GM06990 (cell line): ENCODE results near the gene KIF1B.

Experiments
- DNase-seq: peaks from one replicate; pipeline ENCODE4 v3.0.0-alpha.2; 2011; ENCODE audit not compliant: insufficient read length; ENCODE audit errors: extremely low read depth
- H3K27me3 ChIP-seq: replicated peaks from 2 replicates; pipeline ENCODE4 v1.6.0; 2011; ENCODE audit warnings: low read length; ENCODE audit not compliant: control insufficient read depth, insufficient read depth
- H3K36me3 ChIP-seq: 2 replicates; pipeline ENCODE4 v1.5.1; 2011; ENCODE audit warnings: low read length; ENCODE audit not compliant: control insufficient read depth, insufficient read depth
- H3K4me3 ChIP-seq: replicated peaks from 2 replicates; pipeline ENCODE4 v1.5.1; 2011; ENCODE audit warnings: low read depth, mild to moderate bottlenecking, control low read depth, low read length
- TF ChIP-seq, protein P1 (sequence below): IDR thresholded peaks from 2 replicates; pipeline ENCODE4 v1.5.1; 2011; ENCODE audit warnings: low read length, control low read depth, mild to moderate bottlenecking, inconsistent platforms; ENCODE audit not compliant: insufficient read depth, poor library complexity, severe bottlenecking

Gene KIF1B

DNA sequence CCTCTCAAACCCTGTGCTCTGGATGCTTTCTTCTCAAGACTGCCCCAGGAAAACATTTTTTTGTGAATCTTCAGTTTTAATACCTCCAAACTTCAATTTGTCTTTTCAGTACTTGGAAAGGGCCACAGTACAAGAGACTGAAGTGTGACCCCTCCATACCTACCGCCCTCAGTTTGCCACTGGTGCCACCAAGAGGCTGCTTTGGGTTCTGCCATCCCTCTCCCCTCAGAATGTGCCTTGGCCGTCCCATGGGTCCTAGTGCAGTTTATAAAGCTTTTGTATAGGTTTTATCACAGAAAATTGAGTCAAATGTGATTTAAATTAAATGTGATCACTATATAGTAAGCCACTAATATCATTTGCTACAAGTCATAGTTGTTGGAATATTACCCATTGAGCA is 127.7 kb downstream of the KIF1B start:
- Histone ChIP-seq H3K27me3 (no peaks in the 10 kb centered on the region), H3K36me3 (no peaks in the 10 kb centered on the region; the same call in 1 of the 2 replicates), H3K4me3 (no peak overlapping the region)
- TF ChIP-seq, protein P1, sequence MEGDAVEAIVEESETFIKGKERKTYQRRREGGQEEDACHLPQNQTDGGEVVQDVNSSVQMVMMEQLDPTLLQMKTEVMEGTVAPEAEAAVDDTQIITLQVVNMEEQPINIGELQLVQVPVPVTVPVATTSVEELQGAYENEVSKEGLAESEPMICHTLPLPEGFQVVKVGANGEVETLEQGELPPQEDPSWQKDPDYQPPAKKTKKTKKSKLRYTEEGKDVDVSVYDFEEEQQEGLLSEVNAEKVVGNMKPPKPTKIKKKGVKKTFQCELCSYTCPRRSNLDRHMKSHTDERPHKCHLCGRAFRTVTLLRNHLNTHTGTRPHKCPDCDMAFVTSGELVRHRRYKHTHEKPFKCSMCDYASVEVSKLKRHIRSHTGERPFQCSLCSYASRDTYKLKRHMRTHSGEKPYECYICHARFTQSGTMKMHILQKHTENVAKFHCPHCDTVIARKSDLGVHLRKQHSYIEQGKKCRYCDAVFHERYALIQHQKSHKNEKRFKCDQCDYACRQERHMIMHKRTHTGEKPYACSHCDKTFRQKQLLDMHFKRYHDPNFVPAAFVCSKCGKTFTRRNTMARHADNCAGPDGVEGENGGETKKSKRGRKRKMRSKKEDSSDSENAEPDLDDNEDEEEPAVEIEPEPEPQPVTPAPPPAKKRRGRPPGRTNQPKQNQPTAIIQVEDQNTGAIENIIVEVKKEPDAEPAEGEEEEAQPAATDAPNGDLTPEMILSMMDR: peak; percentile 92
- DNase-seq: no peak

DNA sequence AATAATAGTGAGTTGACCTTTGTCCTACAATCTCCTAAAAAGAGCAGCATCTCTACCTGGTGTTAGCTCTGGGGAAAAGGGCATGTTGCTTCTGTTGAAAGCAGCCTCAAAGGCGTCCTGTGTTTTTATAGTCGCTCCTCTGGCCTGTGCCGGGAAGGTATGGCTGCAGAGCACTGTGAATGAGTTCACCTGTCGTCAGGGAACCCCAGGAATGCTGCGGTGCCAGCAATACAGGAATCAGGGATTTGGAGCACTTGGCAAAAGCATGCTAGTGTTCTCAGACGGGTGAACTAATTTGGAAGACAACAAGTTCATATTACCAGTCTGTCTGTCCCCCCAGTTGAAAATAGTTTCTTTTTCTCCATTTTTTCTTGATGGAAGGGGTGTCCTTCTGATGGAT is 128.2 kb downstream of the KIF1B start:
- H3K4me3 ChIP-seq: no peak overlapping the region
- no peaks in the 10 kb centered on the region for H3K27me3 ChIP-seq
- DNase-seq: no peak
- no peaks in the 10 kb centered on the region; the same call in 1 of the 2 replicates for H3K36me3 ChIP-seq
- TF ChIP-seq, protein P1: no peak

DNA sequence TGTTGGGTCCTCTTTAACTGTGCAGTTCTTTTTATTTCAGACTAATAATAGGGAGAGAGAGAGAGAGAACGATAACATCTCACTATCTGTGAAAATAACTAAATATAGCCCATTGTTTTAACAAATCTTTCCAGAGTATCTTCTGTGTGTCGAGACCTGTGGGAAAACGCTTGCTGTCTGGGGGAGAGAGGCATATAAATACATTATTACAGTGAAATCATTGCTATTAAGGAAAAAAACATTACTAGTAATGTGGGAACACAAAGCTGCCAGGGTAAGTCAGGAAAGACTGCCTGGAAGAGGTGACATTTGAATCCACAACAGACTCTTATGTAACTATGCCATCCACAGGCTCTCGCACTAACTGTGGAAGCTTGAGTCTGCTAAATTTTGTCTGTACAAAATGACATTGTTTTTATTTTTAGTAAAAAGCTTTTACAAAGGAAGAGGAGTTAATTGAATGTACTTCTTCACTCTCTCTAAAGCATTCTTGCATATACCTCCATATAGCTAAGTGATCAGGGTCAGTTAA is 128.7 kb downstream of the KIF1B start:
- DNase-seq: no peak
- Histone ChIP-seq H3K27me3 (no peaks in the 10 kb centered on the region), H3K36me3 (no peaks in the 10 kb centered on the region; the same call in 1 of the 2 replicates), H3K4me3 (no peak overlapping the region)
- TF ChIP-seq, protein P1: no peak

DNA sequence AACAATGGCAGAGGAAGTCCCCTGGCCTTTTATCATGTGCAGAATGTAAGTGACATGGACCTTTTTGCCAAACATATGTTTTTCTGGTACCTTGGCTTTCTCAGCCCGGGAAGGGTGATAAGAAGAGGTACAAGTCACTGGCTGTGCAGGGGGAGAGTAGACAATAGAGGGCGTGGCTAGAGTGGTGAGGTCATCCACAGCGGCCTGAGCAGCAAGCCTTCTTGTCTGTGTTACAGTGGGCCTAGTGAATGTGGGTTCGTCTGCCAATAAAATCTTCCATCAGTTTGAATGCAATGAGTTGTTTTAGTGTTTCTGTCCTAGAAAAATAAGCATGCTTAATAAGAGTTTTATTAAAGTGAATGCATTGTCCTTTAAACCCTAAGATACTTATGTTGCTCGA is 129.4 kb downstream of the KIF1B start:
- no peak overlapping the region for H3K4me3 ChIP-seq
- H3K36me3 ChIP-seq: no peaks in the 10 kb centered on the region; the same call in 1 of the 2 replicates
- H3K27me3 ChIP-seq: no peaks in the 10 kb centered on the region
- TF ChIP-seq, protein P1: no peak
- DNase-seq: no peak

DNA sequence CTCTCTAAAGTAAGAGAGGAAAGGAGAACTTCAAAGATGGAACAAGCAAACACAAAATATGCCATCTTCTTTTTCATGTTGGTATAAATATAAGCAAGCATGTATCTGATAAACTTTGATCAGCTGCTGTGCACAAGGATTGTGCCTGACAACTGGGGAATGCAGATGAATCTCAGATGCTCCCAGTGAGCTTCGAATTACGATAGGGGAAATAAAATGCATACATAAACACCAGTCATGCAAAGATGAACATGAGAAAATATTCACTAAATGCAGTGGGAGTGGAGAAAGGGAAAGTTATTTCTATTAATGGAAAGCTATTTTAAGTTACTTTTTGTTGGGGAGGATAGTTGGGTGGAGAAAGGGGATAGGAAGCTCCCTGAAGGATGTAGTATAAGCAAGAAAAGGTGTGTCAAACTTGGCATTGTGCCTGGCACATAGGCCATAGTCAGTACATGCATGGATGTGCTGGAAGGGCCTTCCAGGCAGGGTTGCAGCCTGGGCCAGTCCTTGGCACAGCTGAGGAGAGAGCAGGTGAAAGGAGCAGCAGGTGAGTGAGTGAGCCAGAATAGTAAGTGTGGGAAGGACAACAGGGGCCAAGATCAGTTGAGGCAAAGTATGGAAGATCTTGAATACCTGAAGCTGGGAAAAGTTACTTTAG is 130.7 kb downstream of the KIF1B start:
- Histone ChIP-seq H3K36me3 (no peaks in the 10 kb centered on the region; the same call in 1 of the 2 replicates), H3K27me3 (no peaks in the 10 kb centered on the region), H3K4me3 (no peak overlapping the region)
- DNase-seq: no peak
- TF ChIP-seq, protein P1: no peak

DNA sequence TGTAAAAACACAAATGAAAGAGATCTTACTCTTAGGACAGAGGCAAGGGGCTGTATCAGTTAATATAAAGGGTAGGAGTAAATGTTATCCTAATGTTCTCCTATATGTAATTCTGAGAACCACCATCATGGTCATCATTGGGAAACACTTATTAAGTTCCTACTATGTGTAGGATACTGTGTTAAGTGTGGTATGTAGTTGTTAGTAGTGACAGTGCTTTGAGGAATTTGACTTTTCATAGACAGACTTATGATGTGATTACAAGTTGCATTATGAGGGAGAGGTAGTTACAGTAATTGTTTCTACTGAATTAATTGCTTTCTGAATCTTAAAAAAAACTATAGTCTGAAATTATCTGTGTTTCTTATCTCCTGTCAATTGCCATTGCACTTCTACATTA is 136.7 kb downstream of the KIF1B start:
- Histone ChIP-seq H3K4me3 (no peak overlapping the region), H3K27me3 (no peaks in the 10 kb centered on the region), H3K36me3 (no peaks in the 10 kb centered on the region)
- DNase-seq: no peak
- TF ChIP-seq, protein P1: no peak
